AG10803 (cell line): Measurements from ENCODE around the gene EGFLAM.
A peak's percentile ranks its signal among the peaks of the same experiment; 100 is the strongest.
"Not testable (repeated sequence)": the region's sequence is repeated elsewhere in the genome, so short reads cannot be mapped to it uniquely, and the experiment has no call there.

ENCODE experiments used
- DNase-seq: peaks from one replicate; pipeline ENCODE4 v3.0.0; 2010; ENCODE audit warnings: low read depth
- H3K4me3 ChIP-seq: 2 replicates; pipeline ENCODE4 v1.5.1; 2011; ENCODE audit warnings: mild to moderate bottlenecking, low read length, control low read depth
- CTCF ChIP-seq: conservative IDR thresholded peaks from 2 replicates; pipeline ENCODE4 v1.5.1; 2011; ENCODE audit warnings: mild to moderate bottlenecking, low read length, control low read depth, inconsistent platforms

EGFLAM gene

GRCh38 chr5:38408446-38409198, 150.3 kb downstream of the EGFLAM start:
- no peak for TF ChIP-seq CTCF
- DNase-seq: no peak
- H3K4me3 ChIP-seq: no peak overlapping the region

GRCh38 chr5:38410304-38410990, 152.1 kb downstream of the EGFLAM start:
- no peak overlapping the region for H3K4me3 ChIP-seq
- DNase-seq: no peak
- TF ChIP-seq CTCF: no peak

- H3K4me3 ChIP-seq: no peak overlapping the region
- DNase-seq: no peak
- TF ChIP-seq CTCF: no peak
These were observed 155.3 kb downstream of the EGFLAM start for GRCh38 chr5:38413696-38414095.

GRCh38 chr5:38414348-38414747, 156.0 kb downstream of the EGFLAM start:
- TF ChIP-seq CTCF: no peak
- DNase-seq: peak; percentile 73
- H3K4me3 ChIP-seq: no peak overlapping the region

- DNase-seq, H3K4me3 ChIP-seq: not testable (repeated sequence)
These were observed 157.4 kb downstream of the EGFLAM start for GRCh38 chr5:38415772-38416171.

- TF ChIP-seq CTCF: no peak
- H3K4me3 ChIP-seq: no peak overlapping the region
- no peak for DNase-seq
These were observed 159.3 kb downstream of the EGFLAM start for GRCh38 chr5:38417658-38418017.

- peak; percentile 57 for DNase-seq
- H3K4me3 ChIP-seq: no peak overlapping the region
- no peak for TF ChIP-seq CTCF
These were observed 161.9 kb downstream of the EGFLAM start for GRCh38 chr5:38420246-38420645.
